Measurements from ENCODE around the gene SACM1L.

The SACM1L gene

GRCh38 chr3:45705839-45706808 is 16.9 kb downstream of the SACM1L start:
- ChIA-PET CTCF (interaction anchor here (0.6 to 0.9 kb wide), 2 partner anchors 49 to 303 kb away, joined by 3 read pairs; no protein-coding TSS in a partner anchor), POLR2A (interaction anchor here (0.6 kb wide), 1 partner anchor 34 kb away, joined by 6 read pairs; no protein-coding TSS in a partner anchor)
- Histone ChIP-seq H3K4me3 (ENCODE audit: low read depth, low read length) (no peak overlapping the region), H3K9me3 (ENCODE audit: control insufficient read depth, insufficient read depth, low read depth, low read length) (no peaks in the 10 kb centered on the region), H3K4me1 (ENCODE audit: control insufficient read depth, insufficient read depth, low read length) (no peaks in the 10 kb centered on the region), H3K27ac (ENCODE audit: extremely low read depth, low read depth, low read length) (no peak overlapping the region), H3K36me3 (ENCODE audit: control insufficient read depth in 2 of 2, insufficient read depth in 1 of 2, low read length in 2 of 2) (peaks cover 3 to 48% of the 10 kb centered on the region in 2 experiments; a peak in 2 of 3 replicates)
- TF ChIP-seq PRDM6 (tag by site-specific recombination; IDR thresholded peaks at IDR 0.05): 0 out of 2 replicates have a peak, but pooled peaks have one; percentile 9
- TF ChIP-seq SETDB1 (IDR thresholded peaks at IDR 0.05; ENCODE audit: insufficient read length, low read length): no peak

- Histone ChIP-seq H3K4me3 (ENCODE audit: low read depth, low read length) (no peak overlapping the region), H3K9me3 (ENCODE audit: control insufficient read depth, insufficient read depth, low read depth, low read length) (no peaks in the 10 kb centered on the region), H3K36me3 (ENCODE audit: control insufficient read depth in 2 of 2, insufficient read depth in 1 of 2, low read length in 2 of 2) (peaks cover 7 to 55% of the 10 kb centered on the region in 2 experiments; a peak in 1 of 3 replicates), H3K4me1 (ENCODE audit: control insufficient read depth, insufficient read depth, low read length) (no peaks in the 10 kb centered on the region), H3K27ac (ENCODE audit: extremely low read depth, low read depth, low read length) (no peak overlapping the region)
- 0 out of 2 replicates have a peak, but pooled peaks have one; percentile 15 for TF ChIP-seq PRDM6 (tag by site-specific recombination; IDR thresholded peaks at IDR 0.05)
- TF ChIP-seq ZNF654 (tag by site-specific recombination; IDR thresholded peaks at IDR 0.05; ENCODE audit: low read depth): no peak
- POLR2A ChIA-PET: no interaction called here
- CTCF ChIA-PET: no interaction called here
Measured at GRCh38 chr3:45711931-45712330, 22.7 kb downstream of the SACM1L start.

GRCh38 chr3:45712434-45713110 is 23.4 kb downstream of the SACM1L start:
- Histone ChIP-seq H3K36me3 (ENCODE audit: control insufficient read depth in 2 of 2, insufficient read depth in 1 of 2, low read length in 2 of 2) (peaks cover 7 to 54% of the 10 kb centered on the region in 2 experiments; a peak in 1 of 3 replicates), H3K4me3 (ENCODE audit: low read depth, low read length) (no peak overlapping the region), H3K4me1 (ENCODE audit: control insufficient read depth, insufficient read depth, low read length) (no peaks in the 10 kb centered on the region), H3K9me3 (ENCODE audit: control insufficient read depth, insufficient read depth, low read depth, low read length) (no peaks in the 10 kb centered on the region), H3K27ac (ENCODE audit: extremely low read depth, low read depth, low read length) (no peak overlapping the region)
- ChIA-PET CTCF (no interaction called here), POLR2A (no interaction called here)
- no peak for TF ChIP-seq ZNF48 (tag by site-specific recombination; IDR thresholded peaks at IDR 0.05)
- TF ChIP-seq ZBTB17 (tag by site-specific recombination; IDR thresholded peaks at IDR 0.05): peak; percentile 72
- no peak for TF ChIP-seq ZNF292 (tag by site-specific recombination; IDR thresholded peaks at IDR 0.05; ENCODE audit: borderline replicate concordance, low read depth)
- TF ChIP-seq TSHZ1 (tag by site-specific recombination; IDR thresholded peaks at IDR 0.05; ENCODE audit: borderline replicate concordance): peak; percentile 82
- TF ChIP-seq ZFP69B (tag by site-specific recombination; IDR thresholded peaks at IDR 0.05): peak; percentile 59; the same call in 1 of the 2 replicates
- peak; percentile 86 for TF ChIP-seq ZNF629 (tag by site-specific recombination; IDR thresholded peaks at IDR 0.05)
- peak; percentile 57; the same call in 1 of the 2 replicates for TF ChIP-seq PRDM6 (tag by site-specific recombination; IDR thresholded peaks at IDR 0.05)
- TF ChIP-seq GFI1B (tag by site-specific recombination; IDR thresholded peaks at IDR 0.05): 0 out of 2 replicates have a peak, but pooled peaks have one; percentile 65
- TF ChIP-seq ZBTB21 (tag by site-specific recombination; IDR thresholded peaks at IDR 0.05): peak; percentile 28; the same call in 1 of the 2 replicates
- TF ChIP-seq GLIS1 (tag by site-specific recombination; IDR thresholded peaks at IDR 0.05): peak; percentile 71
- TF ChIP-seq ZNF335 (tag by site-specific recombination; conservative IDR thresholded peaks at IDR 0.05): peak; percentile 52; the same call in 1 of the 2 replicates
- TF ChIP-seq ZNF768 (tag by site-specific recombination; IDR thresholded peaks at IDR 0.05): no peak
- peak; percentile 56; the same call in 1 of the 2 replicates for TF ChIP-seq INSM2 (tag by site-specific recombination; IDR thresholded peaks at IDR 0.05)
- 0 out of 2 replicates have a peak, but pooled peaks have one; percentile 48 for TF ChIP-seq TRIM28 (IDR thresholded peaks at IDR 0.05; ENCODE audit: borderline replicate concordance, low read length)

All from HEK293 (cell line).